RCC 7860 (cell line): ENCODE data around the gene NRTN.

ENCODE experiments used
- DNase-seq: peaks from one replicate; pipeline ENCODE4 v3.0.0-alpha.2; 2015; ENCODE audit warnings: low spot score
- FAIRE-seq: peaks from 2 replicates; lab custom pipeline; 2012; peaks lifted over from hg19 to GRCh38; lab: Jason Lieb, UNC

The NRTN gene

DNA sequence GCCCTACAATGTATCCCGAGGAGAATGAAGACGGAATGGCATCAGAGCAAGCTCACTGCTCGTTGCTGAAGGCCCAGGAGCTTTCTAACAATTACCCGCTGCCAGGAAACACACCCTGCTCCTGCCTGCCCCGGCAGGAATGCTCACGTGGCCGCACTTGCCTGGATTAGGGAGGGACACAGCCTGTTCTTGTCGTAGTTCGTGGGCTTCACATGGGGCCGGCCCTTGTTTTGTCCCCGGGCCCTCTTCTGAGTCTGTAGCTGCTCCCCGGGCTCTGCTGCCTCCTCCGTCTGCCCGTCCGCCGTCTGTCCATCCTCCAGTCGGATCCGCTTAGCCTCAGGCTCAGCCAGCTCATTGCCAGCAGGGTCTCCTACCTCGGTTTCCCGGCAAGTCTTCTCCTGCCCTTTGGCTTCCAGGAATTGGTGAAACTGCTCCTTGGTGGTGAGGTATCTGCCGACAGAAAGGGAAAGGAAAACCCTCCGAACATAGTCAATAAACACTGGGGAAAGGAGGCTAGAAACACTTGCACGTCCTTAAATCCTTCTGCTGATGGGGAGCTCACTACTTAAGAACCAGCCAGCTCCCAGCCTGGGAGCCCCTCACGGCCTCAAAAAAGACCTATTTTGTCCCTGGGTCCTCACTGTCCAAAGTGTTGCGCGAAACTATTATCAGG is 14.8 kb upstream of the NRTN start:
- no peak for FAIRE-seq
- no peak for DNase-seq

- peak; percentile 86 for FAIRE-seq
These were observed 14.0 kb upstream of the NRTN start, which contains the start of gene DUS3L for GRCh38 chr19:5790559-5791520. Gene DUS3L (minus strand): TSS chr19:5791163. CDS start chr19:5791141, 22 bp downstream.

GRCh38 chr19:5792224-5792623 is 12.6 kb upstream of the NRTN start:
- no peak for DNase-seq
- FAIRE-seq: no peak

More at GRCh38 chr19:5790559-5791520, 14.0 kb upstream of the NRTN start, which contains the start of gene DUS3L:
- DNase-seq: peak; percentile 94

GRCh38 chr19:5793188-5793587 is 11.7 kb upstream of the NRTN start:
- DNase-seq (no peak), FAIRE-seq (no peak)

DNA sequence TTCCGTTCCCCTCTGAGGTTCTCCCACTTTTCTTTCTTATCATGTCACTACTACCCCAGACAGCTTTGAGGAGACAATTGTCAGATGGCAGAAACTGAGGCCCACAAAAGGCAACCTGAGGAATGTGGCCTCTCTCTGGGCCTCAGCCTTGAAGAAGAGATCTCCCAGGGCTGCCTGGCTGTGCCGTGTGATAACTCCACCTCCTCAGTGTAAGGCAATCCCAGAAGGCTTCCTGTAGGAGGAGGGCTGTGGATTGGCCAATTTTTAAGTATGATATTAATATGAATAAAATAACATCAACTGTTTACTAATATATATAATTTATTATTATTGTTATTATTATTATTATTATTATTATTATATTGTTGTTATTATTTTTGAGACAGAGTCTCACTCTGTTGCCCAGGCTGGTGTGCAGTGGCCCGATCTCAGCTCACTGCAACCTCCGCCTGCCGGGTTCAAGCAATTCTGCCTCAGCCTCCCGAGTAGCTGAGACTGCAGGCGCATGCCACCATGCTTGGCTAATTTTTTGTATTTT is 9.4 kb upstream of the NRTN start:
- FAIRE-seq: no peak
- DNase-seq: no peak

DNA sequence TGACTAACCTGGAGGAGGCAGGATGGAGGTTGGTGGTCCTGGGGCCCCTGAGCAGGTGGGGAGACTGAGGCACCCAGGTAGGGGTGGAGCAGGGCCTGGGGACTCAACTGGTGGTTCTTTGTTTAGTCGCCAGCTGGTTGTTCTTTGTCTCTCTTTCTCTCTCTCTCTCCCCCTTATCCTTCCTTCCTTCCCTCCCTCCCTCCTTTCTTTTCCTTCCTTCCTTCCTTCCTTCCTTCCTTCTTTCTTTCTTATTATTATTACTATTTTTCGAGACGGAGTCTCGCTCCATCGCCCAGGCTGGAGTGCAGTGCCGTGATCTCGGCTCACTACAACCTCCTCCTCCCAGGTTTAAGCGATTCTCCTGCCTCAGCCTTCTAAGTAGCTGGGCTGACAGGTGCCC is 6.6 kb upstream of the NRTN start:
- FAIRE-seq (no peak), DNase-seq (no peak)

GRCh38 chr19:5799247-5800241 is 5.3 kb upstream of the NRTN start:
- FAIRE-seq: no peak
- DNase-seq: no peak

GRCh38 chr19:5800361-5801270 is 4.3 kb upstream of the NRTN start:
- DNase-seq (no peak), FAIRE-seq (no peak)

GRCh38 chr19:5801796-5802619 is 2.9 kb upstream of the NRTN start:
- DNase-seq (no peak), FAIRE-seq (no peak)

DNA sequence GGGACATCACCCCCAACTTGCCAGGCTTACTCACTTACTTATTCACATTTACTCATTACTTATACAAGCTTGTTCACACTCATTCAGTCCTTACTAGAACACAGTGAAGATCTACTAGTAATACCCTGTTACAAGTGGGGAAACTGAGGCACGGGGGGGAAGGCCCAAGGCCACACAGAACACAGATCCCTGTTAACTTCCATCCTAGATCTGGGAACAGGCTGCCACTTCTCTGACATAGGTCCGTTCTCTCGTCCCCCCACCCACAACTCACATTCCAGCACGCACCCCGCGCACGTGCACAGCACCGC is 1.5 kb upstream of the NRTN start:
- no peak for DNase-seq
- FAIRE-seq: no peak

- peak; percentile 70 for DNase-seq
- FAIRE-seq: no peak
These were observed 933 bp upstream of the NRTN start for GRCh38 chr19:5803752-5804515.

GRCh38 chr19:5805462-5806132 is 730 bp downstream of the NRTN start:
- no peak for FAIRE-seq

DNA sequence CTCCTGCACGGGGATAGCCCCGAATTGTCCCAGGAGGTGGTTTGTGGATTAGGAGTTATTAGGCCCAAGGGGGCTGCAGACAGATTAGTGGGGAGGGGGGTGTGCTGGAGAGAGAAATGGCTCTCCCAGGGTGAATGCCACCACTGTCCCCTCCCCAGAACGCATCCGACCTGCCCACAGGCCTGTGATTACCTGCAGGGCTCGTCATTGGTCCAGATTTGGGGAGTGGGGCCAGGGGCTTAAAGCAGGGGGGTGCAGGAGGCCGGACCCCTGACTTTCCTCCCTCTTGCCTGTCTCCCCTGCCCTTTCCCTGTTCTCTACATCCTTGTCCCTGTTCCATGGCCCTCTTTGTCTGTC is 1.2 kb downstream of the NRTN start:
- FAIRE-seq (no peak), DNase-seq (no peak)

More at GRCh38 chr19:5805462-5806132, 730 bp downstream of the NRTN start:
- DNase-seq: no peak

DNA sequence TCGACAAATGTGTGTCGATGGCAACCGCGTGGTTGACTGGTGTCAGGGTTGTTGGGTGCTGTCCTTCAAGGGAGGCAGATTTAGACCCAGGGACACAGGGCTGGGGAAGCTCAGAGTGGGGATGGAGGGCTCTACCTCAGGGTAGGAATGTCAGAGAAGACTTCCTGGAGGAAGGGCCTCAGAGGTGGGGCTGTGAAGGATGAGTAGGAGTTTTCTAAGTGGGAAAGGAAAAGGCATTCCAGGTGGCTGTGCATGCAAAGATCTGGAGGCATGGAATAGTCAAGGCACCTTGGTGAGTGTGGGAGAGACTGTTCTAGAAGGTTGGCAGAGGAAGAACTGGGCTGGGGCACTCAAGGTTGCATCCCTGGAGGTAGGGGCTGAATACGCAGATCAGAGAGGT is 2.0 kb downstream of the NRTN start:
- no peak for DNase-seq
- FAIRE-seq: no peak

- FAIRE-seq (no peak), DNase-seq (no peak)
These were observed 3.4 kb downstream of the NRTN start for GRCh38 chr19:5808120-5808816.

DNA sequence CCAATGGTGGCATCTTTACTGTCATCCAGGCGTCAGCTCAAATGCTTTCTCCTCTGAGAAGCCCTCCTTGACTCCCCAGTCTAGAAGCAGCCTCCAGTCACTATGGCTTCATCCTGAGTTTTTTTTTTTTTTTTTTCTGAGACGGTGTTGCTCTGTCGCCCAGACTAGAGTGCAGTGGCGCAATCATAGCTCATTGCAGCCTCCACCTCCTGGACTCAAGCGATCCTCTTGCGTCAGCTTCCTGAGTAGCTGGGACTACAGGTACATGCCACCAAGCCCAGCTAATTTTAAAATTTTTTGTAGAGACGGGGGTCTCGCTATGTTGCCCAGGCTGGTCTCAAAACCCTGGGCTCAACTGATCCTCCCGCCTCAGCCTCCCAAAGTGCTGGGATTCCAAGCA is 4.2 kb downstream of the NRTN start:
- FAIRE-seq (no peak), DNase-seq (no peak)

GRCh38 chr19:5809469-5809868 is 4.6 kb downstream of the NRTN start:
- FAIRE-seq (no peak), DNase-seq (no peak)
